T-helper 2 cell treated with Interferon-gamma antibody and Interleukin-4, amounts not matched to agents 5 μg/mL and 100 μg/mL, for 36 hours (primary cell): Measurements from ENCODE around the gene ABHD11.

Experiments used
- DNase-seq: peaks from one replicate; pipeline ENCODE4 v3.0.0; 2021; ENCODE audit warnings: low spot score
- H3K27ac Mint-ChIP-seq: one replicate; pipeline ENCODE4 v1.8.0; 2021; ENCODE audit warnings: mild to moderate bottlenecking, mixed read lengths
- H3K27me3 Mint-ChIP-seq: one replicate; pipeline ENCODE4 v1.8.0; 2021; ENCODE audit warnings: low read depth, mixed read lengths
- H3K36me3 Mint-ChIP-seq: one replicate; pipeline ENCODE4 v1.8.0; 2021; ENCODE audit warnings: low read depth, mixed read lengths
- H3K4me1 Mint-ChIP-seq: one replicate; pipeline ENCODE4 v1.8.0; 2021; ENCODE audit warnings: low read depth, mixed read lengths
- H3K4me3 Mint-ChIP-seq: one replicate; pipeline ENCODE4 v1.8.0; 2022; ENCODE audit warnings: mild to moderate bottlenecking, moderate library complexity, mixed read lengths
- H3K9me3 Mint-ChIP-seq: one replicate; pipeline ENCODE4 v1.8.0; 2021; ENCODE audit warnings: mixed read lengths

Gene ABHD11

GRCh38 chr7:73688288-73688687 lies 50.3 kb downstream of the ABHD11 start:
- peaks cover 43% of the 10 kb centered on the region for H3K36me3 Mint-ChIP-seq
- peaks cover 16% of the 10 kb centered on the region for H3K4me1 Mint-ChIP-seq
- no peaks in the 10 kb centered on the region for H3K9me3 Mint-ChIP-seq
- no peaks in the 10 kb centered on the region for H3K27me3 Mint-ChIP-seq
- no peak for DNase-seq
- no peak overlapping the region for H3K27ac Mint-ChIP-seq
- H3K4me3 Mint-ChIP-seq = no peak overlapping the region
